SU-DHL-6 (cell line): ENCODE measurements around the gene ME1.

Source experiments
- H2AFZ ChIP-seq: fragments of 200-600 bp; sonication (generic); 2 replicates; pipeline ENCODE4 v1.6.1; 2014; ENCODE audit warnings: low read depth, mild to moderate bottlenecking, moderate library complexity, mixed read lengths, antibody characterized with exemption, low read length; ENCODE audit not compliant: severe bottlenecking
- H3F3A ChIP-seq: fragments of 200-600 bp; shearing (Covaris generic); 2 replicates; pipeline ENCODE4 v1.6.0; 2016; ENCODE audit warnings: antibody characterized with exemption, mild to moderate bottlenecking; ENCODE audit not compliant: insufficient read depth
- H3K27ac ChIP-seq: fragments of 200-600 bp; sonication (generic); 2 replicates; pipeline ENCODE4 v1.5.1; 2016; ENCODE audit warnings: low read depth, mild to moderate bottlenecking, low read length, moderate library complexity, mixed read lengths
- H3K27me3 ChIP-seq: fragments of 200-600 bp; sonication (generic), shearing (Covaris generic); 2 replicates; pipeline ENCODE4 v1.6.0; 2014; ENCODE audit warnings: mild to moderate bottlenecking, low read length
- H3K36me3 ChIP-seq: fragments of 200-600 bp; sonication (generic); 2 replicates; pipeline ENCODE4 v1.6.1; 2014; ENCODE audit warnings: mild to moderate bottlenecking, low read length, mixed read lengths
- H3K4me2 ChIP-seq: fragments of 300-600, 200-600 bp; shearing (Covaris generic), sonication (generic); 2 replicates; pipeline ENCODE4 v1.6.0; 2014; ENCODE audit warnings: low read length, low read depth, mild to moderate bottlenecking; ENCODE audit not compliant: poor library complexity, severe bottlenecking
- H3K4me3 ChIP-seq: fragments of 200-600 bp; sonication (generic); 2 replicates; pipeline ENCODE4 v1.5.1; 2014; ENCODE audit warnings: antibody characterized with exemption, low read length, mild to moderate bottlenecking, mixed read lengths; ENCODE audit not compliant: insufficient read depth, poor library complexity, severe bottlenecking
- H3K79me2 ChIP-seq: fragments of 200-600 bp; sonication (generic); 2 replicates; pipeline ENCODE4 v1.6.1; 2014; ENCODE audit warnings: mild to moderate bottlenecking, low read length, moderate library complexity; ENCODE audit not compliant: insufficient read depth
- H3K9ac ChIP-seq: fragments of 200-600 bp; sonication (generic); 2 replicates; pipeline ENCODE4 v1.7.0; 2014; ENCODE audit warnings: mild to moderate bottlenecking, low read length
- H3K9me2 ChIP-seq: fragments of 200-600 bp; sonication (generic); replicated peaks from 2 replicates; pipeline ENCODE4 v1.6.1; 2014; ENCODE audit warnings: low read length; ENCODE audit not compliant: insufficient read depth
- H3K9me3 ChIP-seq: fragments of 200-600 bp; sonication (generic); 2 replicates; pipeline ENCODE4 v1.6.1; 2014; ENCODE audit warnings: low read length, mixed read lengths; ENCODE audit not compliant: insufficient read depth
- H4K20me1 ChIP-seq: fragments of 200-600 bp; sonication (generic); 2 replicates; pipeline ENCODE4 v1.6.1; 2014; ENCODE audit warnings: low read depth, mild to moderate bottlenecking, antibody characterized with exemption, low read length, moderate library complexity, mixed read lengths
- EZH2phosphoT487 ChIP-seq: fragments of 200-600 bp; sonication (generic), shearing (Covaris generic); conservative IDR thresholded peaks from 2 replicates; pipeline ENCODE4 v1.6.1; 2018; ENCODE audit warnings: mild to moderate bottlenecking, antibody characterized with exemption, low read length, moderate library complexity, mixed read lengths
- TF ChIP-seq, protein P1 (sequence below): fragments of 200-600 bp; sonication (generic); IDR thresholded peaks from one replicate; pipeline ENCODE4 v1.5.1; 2017; ENCODE audit warnings: antibody characterized with exemption, mild to moderate bottlenecking, low read length, moderate library complexity; ENCODE audit not compliant: insufficient read depth, poor library complexity, severe bottlenecking

The ME1 gene

DNA sequence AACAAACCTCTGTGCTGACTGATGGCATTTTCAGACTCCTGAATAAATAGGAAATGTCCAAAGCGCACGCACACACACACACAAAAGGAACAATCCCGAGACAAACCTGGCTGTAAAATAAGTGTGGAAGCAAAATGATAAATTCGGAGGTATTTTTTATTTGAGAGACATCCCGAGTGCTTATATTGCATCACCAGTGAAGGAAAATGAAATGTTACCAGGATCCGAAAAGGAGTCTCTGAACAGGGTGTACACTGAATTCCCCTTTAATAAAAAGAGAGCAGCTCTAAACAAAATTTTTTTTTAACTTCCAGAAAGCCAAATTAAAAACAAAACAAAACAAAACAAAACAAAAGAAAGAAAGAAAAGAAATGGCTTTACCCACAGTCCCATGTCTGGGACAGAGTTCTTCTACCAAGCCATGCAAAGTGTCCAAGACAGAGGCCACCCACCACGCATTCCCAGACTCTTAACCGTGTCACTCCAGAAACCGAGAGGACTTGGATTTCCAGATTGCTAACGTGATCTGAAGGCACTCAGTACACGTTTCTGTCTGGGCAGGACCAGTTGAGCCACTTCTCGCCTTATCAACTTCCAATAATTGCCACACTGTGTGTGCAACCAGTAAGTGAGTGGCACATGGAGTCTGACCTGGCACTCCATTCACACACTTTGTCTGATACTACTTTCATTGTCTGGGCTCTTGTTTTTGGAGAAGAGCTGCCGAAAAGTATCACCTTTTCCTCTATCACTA, 817 bp downstream of the ME1 start:
- Histone ChIP-seq H3K4me2 (no peak overlapping the region), H2AFZ (no peak overlapping the region), H3K9me2 (no peaks in the 10 kb centered on the region), H3K27me3 (no peaks in the 10 kb centered on the region), H3F3A (no peaks in the 10 kb centered on the region), H3K9me3 (no peaks in the 10 kb centered on the region), H3K36me3 (no peaks in the 10 kb centered on the region), H4K20me1 (no peaks in the 10 kb centered on the region), H3K27ac (no peak overlapping the region), H3K4me3 (no peak overlapping the region), H3K79me2 (no peaks in the 10 kb centered on the region), H3K9ac (no peak overlapping the region)
- no peak for TF ChIP-seq EZH2phosphoT487
- TF ChIP-seq, protein P1, sequence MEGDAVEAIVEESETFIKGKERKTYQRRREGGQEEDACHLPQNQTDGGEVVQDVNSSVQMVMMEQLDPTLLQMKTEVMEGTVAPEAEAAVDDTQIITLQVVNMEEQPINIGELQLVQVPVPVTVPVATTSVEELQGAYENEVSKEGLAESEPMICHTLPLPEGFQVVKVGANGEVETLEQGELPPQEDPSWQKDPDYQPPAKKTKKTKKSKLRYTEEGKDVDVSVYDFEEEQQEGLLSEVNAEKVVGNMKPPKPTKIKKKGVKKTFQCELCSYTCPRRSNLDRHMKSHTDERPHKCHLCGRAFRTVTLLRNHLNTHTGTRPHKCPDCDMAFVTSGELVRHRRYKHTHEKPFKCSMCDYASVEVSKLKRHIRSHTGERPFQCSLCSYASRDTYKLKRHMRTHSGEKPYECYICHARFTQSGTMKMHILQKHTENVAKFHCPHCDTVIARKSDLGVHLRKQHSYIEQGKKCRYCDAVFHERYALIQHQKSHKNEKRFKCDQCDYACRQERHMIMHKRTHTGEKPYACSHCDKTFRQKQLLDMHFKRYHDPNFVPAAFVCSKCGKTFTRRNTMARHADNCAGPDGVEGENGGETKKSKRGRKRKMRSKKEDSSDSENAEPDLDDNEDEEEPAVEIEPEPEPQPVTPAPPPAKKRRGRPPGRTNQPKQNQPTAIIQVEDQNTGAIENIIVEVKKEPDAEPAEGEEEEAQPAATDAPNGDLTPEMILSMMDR = no peak

DNA sequence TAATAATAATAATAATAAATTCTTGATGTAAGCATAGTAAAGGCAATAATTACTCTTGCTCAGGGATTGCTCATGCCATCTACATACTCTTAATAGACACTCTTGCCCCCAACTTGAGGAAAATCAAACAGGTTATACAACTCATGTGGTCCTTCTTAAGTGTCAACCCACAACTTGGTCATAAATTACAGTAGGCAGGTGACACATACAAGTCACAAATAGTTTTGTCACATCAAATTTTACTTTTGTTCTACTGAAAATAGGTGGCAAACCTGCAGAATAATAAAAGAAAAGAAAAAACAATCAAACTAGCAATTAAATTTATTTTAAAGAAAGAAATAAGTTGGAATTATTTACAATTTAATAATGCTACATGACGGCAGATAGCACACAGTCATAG, 1.6 kb downstream of the ME1 start:
- Histone ChIP-seq H2AFZ (no peak overlapping the region), H3K4me3 (no peak overlapping the region), H3K36me3 (no peaks in the 10 kb centered on the region), H3K9me3 (no peaks in the 10 kb centered on the region), H3K79me2 (no peaks in the 10 kb centered on the region), H3F3A (no peaks in the 10 kb centered on the region), H3K27ac (no peak overlapping the region), H3K4me2 (no peak overlapping the region), H3K9me2 (no peaks in the 10 kb centered on the region), H4K20me1 (no peaks in the 10 kb centered on the region), H3K27me3 (no peaks in the 10 kb centered on the region), H3K9ac (no peak overlapping the region)
- TF ChIP-seq, protein P1 = no peak
- TF ChIP-seq EZH2phosphoT487 = no peak

DNA sequence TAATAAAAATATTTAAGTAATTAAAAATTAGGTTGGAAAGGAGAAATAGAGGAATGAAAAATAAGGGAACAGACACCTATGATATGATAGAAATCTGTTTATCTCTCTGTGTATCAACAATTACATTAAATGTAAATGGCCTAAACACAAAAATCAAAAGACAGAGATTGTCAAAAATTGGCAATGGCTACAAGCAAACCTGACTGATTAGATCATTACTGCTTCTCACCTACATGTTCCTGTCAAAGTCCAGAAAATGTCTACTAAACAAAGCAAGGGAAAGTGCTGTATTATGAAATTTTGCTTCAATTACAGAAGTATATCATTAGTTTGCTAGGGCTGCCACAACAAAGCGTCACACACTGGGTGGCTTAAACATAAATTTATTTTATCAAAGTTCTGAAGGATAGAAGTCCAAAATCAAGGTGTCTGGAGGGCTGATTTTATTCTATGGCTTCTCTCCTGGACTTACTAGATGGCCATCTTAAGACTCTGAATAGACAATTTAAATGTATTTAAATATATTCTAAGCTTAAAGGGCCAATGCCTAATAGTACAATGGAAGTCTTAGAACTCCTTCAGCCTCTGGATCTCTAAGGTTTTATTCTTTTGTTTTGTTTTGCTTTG, 6.3 kb downstream of the ME1 start:
- no peak overlapping the region for H3K27ac ChIP-seq
- H3K9me2 ChIP-seq = no peaks in the 10 kb centered on the region
- H3K9me3 ChIP-seq = no peaks in the 10 kb centered on the region
- no peak overlapping the region for H3K9ac ChIP-seq
- H3K27me3 ChIP-seq = no peaks in the 10 kb centered on the region
- H3F3A ChIP-seq = no peaks in the 10 kb centered on the region
- no peak overlapping the region for H3K4me2 ChIP-seq
- H3K36me3 ChIP-seq = no peaks in the 10 kb centered on the region
- H3K4me3 ChIP-seq = no peak overlapping the region
- TF ChIP-seq EZH2phosphoT487 = no peak
- TF ChIP-seq, protein P1 = no peak
- no peaks in the 10 kb centered on the region for H4K20me1 ChIP-seq
- H2AFZ ChIP-seq = no peak overlapping the region
- H3K79me2 ChIP-seq = no peaks in the 10 kb centered on the region
